SK-N-MC (cell line): ENCODE data around the gene ATP5F1D.

Source experiments
- DNase-seq: peaks from one replicate; pipeline ENCODE4 v3.0.0-alpha.2; 2011; ENCODE audit warnings: low read depth, low spot score
- H3K27ac ChIP-seq: fragments of 200-600 bp; sonication (generic); 2 replicates; pipeline ENCODE4 v1.5.1; 2016; ENCODE audit warnings: mixed run types
- H3K36me3 ChIP-seq: fragments of 200-600 bp; sonication (generic); 2 replicates; pipeline ENCODE4 v1.6.1; 2017; ENCODE audit warnings: antibody characterized with exemption, low read length, mixed read lengths; ENCODE audit not compliant: insufficient read depth
- H3K4me3 ChIP-seq: fragments of 200-600 bp; sonication (generic); 2 replicates; pipeline ENCODE4 v1.5.1; 2016
- H3K9ac ChIP-seq: fragments of 200-600 bp; sonication (generic); 2 replicates; pipeline ENCODE4 v1.8.0; 2017; ENCODE audit warnings: mixed run types, mixed read lengths; ENCODE audit not compliant: insufficient read length
- H3K9me3 ChIP-seq: fragments of 200-600 bp; sonication (generic); 2 replicates; pipeline ENCODE4 v1.6.1; 2017; ENCODE audit warnings: low read depth, mild to moderate bottlenecking, antibody characterized with exemption, low read length, moderate library complexity, mixed read lengths
- EZH2 ChIP-seq: fragments of 200-600 bp; sonication (generic); IDR thresholded peaks from one replicate; pipeline ENCODE4 v1.6.1; 2017; ENCODE audit warnings: antibody characterized with exemption
- FOXP2 ChIP-seq: optimal IDR thresholded peaks from 2 replicates; pipeline ENCODE3; 2011; ENCODE audit warnings: mild to moderate bottlenecking, moderate library complexity; ENCODE audit not compliant: insufficient read depth; ENCODE audit errors: extremely low read length, control extremely low read depth
- POLR2AphosphoS5 ChIP-seq: IDR thresholded peaks from 2 replicates; pipeline ENCODE4 v1.6.1; 2012; ENCODE audit warnings: mild to moderate bottlenecking, low read depth, low read length, borderline replicate concordance

Gene ATP5F1D

GRCh38 chr19:1230783-1231489, 10.6 kb upstream of the ATP5F1D start:
- Histone ChIP-seq H3K9ac (no peak overlapping the region), H3K9me3 (no peaks in the 10 kb centered on the region), H3K27ac (no peak overlapping the region), H3K4me3 (no peak overlapping the region), H3K36me3 (no peaks in the 10 kb centered on the region; the same call in 1 of the 2 replicates)
- TF ChIP-seq FOXP2 (no peak), POLR2AphosphoS5 (no peak), EZH2 (no peak)
- DNase-seq: no peak

DNA sequence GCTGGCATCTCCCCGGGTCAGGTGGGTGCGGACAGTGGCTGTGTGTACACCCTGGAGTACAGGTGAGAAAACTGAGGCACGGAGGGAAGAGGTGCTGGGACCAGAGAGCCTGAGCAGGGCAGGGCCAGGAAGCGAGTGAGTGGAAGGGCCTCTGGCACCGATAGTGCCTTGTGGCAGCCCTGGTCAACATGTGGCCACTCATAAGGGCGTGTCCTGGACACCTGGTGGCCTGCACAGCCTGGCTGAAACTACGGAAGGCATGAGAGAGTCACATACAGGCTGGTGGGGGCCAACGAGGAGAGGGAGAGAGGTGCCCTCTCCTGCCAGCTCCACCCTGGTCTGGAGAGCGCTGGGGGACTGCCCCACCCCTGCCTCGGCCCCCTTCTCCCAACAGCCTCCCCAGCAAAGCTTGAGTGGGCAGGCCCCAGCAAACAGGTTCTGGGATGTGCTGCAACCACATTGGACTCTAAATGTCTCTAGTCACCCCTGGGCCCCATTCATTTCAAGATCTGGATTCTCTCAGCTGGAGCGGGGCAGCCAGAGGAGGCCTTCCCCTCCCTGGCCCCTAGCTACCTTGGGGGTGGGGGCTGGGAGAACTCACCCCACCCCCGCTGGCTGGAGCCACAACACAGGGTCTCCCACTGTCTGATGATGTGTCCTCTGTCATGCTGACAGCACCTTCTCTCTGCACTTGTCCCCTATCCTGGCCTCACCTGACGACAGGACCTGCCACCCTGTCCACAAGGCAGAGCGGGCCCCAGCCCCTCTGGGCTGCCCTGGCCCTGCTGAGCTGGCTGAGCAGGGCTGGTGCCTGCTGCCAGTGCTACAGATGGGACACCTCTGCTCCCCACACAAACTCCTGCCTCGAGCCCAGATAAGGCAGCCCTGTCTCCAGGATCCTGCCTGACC, 9.6 kb upstream of the ATP5F1D start:
- no peak for TF ChIP-seq EZH2
- no peak for TF ChIP-seq POLR2AphosphoS5
- no peak for DNase-seq
- Histone ChIP-seq H3K9me3 (no peaks in the 10 kb centered on the region), H3K4me3 (no peak overlapping the region), H3K36me3 (no peaks in the 10 kb centered on the region; the same call in 1 of the 2 replicates), H3K9ac (no peak overlapping the region), H3K27ac (peak overlapping the region; percentile 49)

DNA sequence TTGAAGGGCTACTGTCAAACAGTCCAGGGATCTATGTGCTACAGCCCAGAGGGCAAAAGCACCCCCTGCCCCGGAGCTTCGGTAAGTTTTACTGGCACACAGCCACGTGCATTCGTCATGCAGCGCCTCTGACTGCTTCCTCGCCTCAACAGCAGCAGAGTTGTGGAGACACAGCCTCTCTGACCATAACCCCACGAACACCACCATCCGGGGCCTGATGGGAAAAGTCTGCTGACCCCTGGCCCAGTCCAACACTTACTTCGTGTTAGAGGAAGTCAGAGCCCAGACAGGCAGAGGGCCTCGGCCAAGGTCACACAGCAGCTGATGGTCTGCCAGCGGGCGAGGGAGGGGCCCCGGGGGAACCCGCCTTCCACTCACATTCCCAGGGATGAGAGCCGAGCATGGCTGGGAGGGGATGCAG, 8.9 kb upstream of the ATP5F1D start:
- DNase-seq: no peak
- no peak for TF ChIP-seq FOXP2
- TF ChIP-seq POLR2AphosphoS5: no peak
- no peak for TF ChIP-seq EZH2
- Histone ChIP-seq H3K27ac (peak overlapping the region; percentile 49), H3K9me3 (no peaks in the 10 kb centered on the region), H3K36me3 (no peaks in the 10 kb centered on the region; the same call in 1 of the 2 replicates), H3K9ac (no peak overlapping the region), H3K4me3 (no peak overlapping the region)

DNA sequence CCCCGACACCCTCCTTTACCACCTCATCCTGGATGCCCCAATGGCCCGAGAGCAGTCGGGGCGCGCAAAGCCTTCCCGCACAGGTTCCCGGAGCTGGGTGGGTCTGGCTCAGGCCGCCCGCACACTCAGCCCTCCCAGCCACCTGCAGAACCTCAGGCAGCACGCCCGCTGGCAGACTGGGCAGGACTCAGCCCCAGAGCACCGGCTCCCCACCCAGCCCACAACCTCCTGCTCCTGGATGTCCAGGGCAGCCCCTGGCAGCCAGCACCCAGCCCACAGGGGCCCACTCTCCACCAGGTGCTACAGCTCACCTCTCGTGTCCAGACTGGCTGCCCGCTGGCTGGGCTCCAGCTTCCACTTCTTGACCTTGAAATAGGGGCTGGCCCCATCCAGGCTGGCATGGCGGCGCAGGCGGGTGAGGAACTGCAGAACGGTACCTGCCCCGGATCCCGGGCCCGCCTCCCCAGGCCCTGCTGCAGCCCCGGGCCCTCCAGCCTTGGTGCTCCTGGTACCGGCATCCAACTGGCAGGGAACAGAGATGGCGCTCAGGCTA, 8.4 kb upstream of the ATP5F1D start:
- no peak for TF ChIP-seq EZH2
- TF ChIP-seq FOXP2: no peak
- no peak for TF ChIP-seq POLR2AphosphoS5
- no peak for DNase-seq
- H3K27ac ChIP-seq: no peak overlapping the region
- no peak overlapping the region for H3K4me3 ChIP-seq
- H3K9me3 ChIP-seq: no peaks in the 10 kb centered on the region
- no peaks in the 10 kb centered on the region; the same call in 1 of the 2 replicates for H3K36me3 ChIP-seq
- no peak overlapping the region for H3K9ac ChIP-seq

- no peak overlapping the region for H3K9ac ChIP-seq
- DNase-seq: no peak
- no peaks in the 10 kb centered on the region for H3K9me3 ChIP-seq
- no peak overlapping the region for H3K4me3 ChIP-seq
- H3K36me3 ChIP-seq: no peaks in the 10 kb centered on the region; the same call in 1 of the 2 replicates
- H3K27ac ChIP-seq: no peak overlapping the region
- TF ChIP-seq POLR2AphosphoS5 (no peak), EZH2 (no peak), FOXP2 (no peak)
These were observed 7.2 kb upstream of the ATP5F1D start for GRCh38 chr19:1234051-1234954.

DNA sequence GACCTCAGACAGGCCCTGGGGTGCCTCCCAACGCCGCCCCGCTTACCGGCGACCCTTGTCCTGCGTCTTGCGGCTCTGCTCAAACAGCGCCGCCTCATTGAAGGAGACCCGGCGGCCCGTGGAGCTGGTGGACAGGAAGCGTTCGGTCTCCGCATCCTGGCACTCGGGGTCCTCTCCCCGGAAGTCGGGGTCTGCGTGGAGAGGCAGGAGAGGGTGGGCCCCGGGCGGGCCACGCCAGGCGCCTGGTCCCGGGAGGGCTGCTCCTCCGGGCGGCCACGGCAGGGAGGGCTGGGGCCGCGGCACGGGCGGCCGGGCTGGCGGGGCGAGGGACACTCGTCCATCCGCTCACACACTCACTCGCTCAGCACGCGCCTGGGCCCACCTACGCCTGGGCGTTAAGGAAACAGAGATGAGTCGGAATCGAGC, 6.6 kb upstream of the ATP5F1D start:
- Histone ChIP-seq H3K27ac (no peak overlapping the region), H3K9ac (no peak overlapping the region), H3K9me3 (no peaks in the 10 kb centered on the region), H3K4me3 (no peak overlapping the region), H3K36me3 (no peaks in the 10 kb centered on the region; the same call in 1 of the 2 replicates)
- DNase-seq: no peak
- TF ChIP-seq FOXP2 (no peak), EZH2 (no peak), POLR2AphosphoS5 (no peak)

DNA sequence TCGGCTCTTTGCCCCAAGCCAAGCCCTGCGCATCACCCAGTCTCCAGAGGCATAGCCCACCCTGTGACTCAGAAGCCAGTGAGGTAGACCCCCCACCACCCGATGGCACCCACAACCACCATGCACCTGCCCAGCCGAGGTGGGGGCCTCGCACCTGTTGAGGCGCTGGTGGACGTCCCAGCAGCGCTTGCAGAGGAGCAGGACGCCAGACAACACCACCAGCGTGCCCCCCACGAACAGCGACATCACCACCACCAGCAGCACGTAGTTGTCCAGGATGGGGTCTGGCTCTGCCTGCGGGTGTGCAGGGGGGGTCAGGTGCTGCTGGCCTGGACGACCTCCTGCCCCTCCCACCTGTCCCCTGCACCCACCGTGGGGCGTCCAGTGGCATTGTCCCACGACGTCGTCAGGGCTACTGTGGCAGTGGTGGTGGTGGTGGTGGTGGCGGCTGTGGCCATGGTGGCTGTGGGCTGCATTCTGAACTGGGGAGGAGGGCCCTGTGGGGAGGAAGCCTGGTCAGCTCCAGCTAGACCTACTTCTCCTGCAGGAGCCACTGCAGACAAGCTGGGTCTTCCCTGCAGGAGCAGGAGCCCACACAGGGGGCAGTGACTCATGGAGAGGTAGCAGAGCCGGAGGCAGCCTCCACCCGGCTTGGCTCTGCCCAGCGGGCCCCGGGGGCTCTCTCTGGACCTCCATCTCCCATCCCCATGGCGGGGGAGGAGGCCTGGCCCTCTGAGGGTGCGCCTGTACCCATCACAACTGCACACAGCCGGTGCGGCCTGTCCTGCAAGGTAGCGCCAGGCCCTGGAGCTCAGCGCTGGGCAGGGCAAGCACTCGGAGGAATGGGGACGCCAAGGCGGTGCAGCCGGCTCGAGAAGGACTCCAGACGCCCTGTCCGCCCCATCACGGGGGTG, 5.7 kb upstream of the ATP5F1D start:
- Histone ChIP-seq H3K36me3 (no peaks in the 10 kb centered on the region; the same call in 1 of the 2 replicates), H3K27ac (no peak overlapping the region), H3K9me3 (no peaks in the 10 kb centered on the region), H3K4me3 (peak overlapping the region; percentile 62), H3K9ac (no peak overlapping the region)
- TF ChIP-seq FOXP2: no peak
- TF ChIP-seq POLR2AphosphoS5: no peak
- DNase-seq: no peak
